Measurements from ENCODE around the gene TIMP2.
A peak's percentile ranks its signal among the peaks of the same experiment; 100 is the strongest.

Gene TIMP2

DNA sequence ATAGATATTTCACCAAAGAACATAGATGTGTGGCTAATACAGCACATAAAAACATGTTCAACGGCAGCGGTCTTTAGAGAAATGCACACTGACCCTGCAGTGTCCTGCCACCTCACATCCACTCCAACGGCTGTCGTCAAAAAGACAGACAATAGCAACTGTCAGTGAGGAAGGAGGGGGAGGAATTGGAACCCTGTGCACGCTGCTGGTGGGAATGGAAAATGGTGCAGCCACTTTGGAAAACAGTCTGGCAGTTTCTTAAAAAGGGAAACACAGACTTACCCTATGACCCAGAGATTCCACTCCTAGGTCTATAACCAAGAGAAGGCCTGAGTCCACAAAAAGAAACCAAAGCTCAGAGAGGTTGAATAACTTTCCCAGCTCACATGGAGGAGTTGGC, 29.9 kb downstream of the TIMP2 start:
- Mint-ChIP-seq H3K27me3 (ENCODE audit: low read depth) (peaks cover 6% of the 10 kb centered on the region), H3K4me1 (peaks cover 72% of the 10 kb centered on the region), H3K36me3 (ENCODE audit: low read depth) (peaks cover 10% of the 10 kb centered on the region), H3K4me3 (peak overlapping the region in 1 of 3 experiments; percentile 25), H3K9me3 (no peaks in the 10 kb centered on the region), H3K27ac (peak overlapping the region; percentile 38 to 80 (median 73))
- TF ChIP-seq, protein P1, sequence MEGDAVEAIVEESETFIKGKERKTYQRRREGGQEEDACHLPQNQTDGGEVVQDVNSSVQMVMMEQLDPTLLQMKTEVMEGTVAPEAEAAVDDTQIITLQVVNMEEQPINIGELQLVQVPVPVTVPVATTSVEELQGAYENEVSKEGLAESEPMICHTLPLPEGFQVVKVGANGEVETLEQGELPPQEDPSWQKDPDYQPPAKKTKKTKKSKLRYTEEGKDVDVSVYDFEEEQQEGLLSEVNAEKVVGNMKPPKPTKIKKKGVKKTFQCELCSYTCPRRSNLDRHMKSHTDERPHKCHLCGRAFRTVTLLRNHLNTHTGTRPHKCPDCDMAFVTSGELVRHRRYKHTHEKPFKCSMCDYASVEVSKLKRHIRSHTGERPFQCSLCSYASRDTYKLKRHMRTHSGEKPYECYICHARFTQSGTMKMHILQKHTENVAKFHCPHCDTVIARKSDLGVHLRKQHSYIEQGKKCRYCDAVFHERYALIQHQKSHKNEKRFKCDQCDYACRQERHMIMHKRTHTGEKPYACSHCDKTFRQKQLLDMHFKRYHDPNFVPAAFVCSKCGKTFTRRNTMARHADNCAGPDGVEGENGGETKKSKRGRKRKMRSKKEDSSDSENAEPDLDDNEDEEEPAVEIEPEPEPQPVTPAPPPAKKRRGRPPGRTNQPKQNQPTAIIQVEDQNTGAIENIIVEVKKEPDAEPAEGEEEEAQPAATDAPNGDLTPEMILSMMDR (IDR thresholded peaks at IDR 0.05; ENCODE audit: unreplicated experiment in 3 of 3), result no peak

DNA sequence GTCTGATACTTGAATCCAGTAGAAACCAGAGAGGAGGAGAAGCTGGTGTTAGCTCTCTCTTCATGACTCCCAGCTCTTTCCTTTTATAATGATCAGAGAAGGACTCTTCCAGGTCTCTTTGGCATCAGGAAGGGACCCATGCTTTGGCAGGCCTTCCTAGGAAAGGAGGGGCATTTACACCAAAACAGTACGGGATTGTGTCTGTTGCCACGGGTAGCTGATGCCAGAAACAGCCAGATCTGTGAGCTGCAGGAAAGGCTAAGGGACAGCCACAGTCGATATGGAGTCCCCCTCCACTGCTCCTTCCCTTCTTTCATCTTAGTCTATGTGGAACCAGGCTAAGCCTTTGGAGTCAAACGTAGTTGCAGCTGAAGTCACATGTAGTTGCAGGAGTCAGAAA, 31.5 kb downstream of the TIMP2 start:
- Mint-ChIP-seq H3K9me3 (no peaks in the 10 kb centered on the region), H3K27ac (no peak overlapping the region), H3K36me3 (ENCODE audit: low read depth) (peaks cover 19% of the 10 kb centered on the region), H3K4me3 (no peak overlapping the region), H3K4me1 (peaks cover 72% of the 10 kb centered on the region), H3K27me3 (ENCODE audit: low read depth) (peaks cover 6% of the 10 kb centered on the region)
- TF ChIP-seq, protein P1 (IDR thresholded peaks at IDR 0.05; ENCODE audit: unreplicated experiment in 3 of 3), result no peak

- no peak overlapping the region for H3K4me3 Mint-ChIP-seq
- H3K9me3 Mint-ChIP-seq, result no peaks in the 10 kb centered on the region
- TF ChIP-seq, protein P1 (IDR thresholded peaks at IDR 0.05; ENCODE audit: unreplicated experiment in 3 of 3), result no peak
- H3K27me3 Mint-ChIP-seq (ENCODE audit: low read depth), result peaks cover 6% of the 10 kb centered on the region
- no peak overlapping the region for H3K27ac Mint-ChIP-seq
- peaks cover 75% of the 10 kb centered on the region for H3K4me1 Mint-ChIP-seq
- peaks cover 21% of the 10 kb centered on the region for H3K36me3 Mint-ChIP-seq (ENCODE audit: low read depth)
These were observed 32.2 kb downstream of the TIMP2 start for GRCh38 chr17:78892936-78893379.

GRCh38 chr17:78892520-78892919, 32.7 kb downstream of the TIMP2 start:
- Mint-ChIP-seq H3K9me3 (no peaks in the 10 kb centered on the region), H3K27ac (no peak overlapping the region), H3K36me3 (ENCODE audit: low read depth) (peaks cover 21% of the 10 kb centered on the region), H3K4me1 (peaks cover 75% of the 10 kb centered on the region), H3K4me3 (no peak overlapping the region), H3K27me3 (ENCODE audit: low read depth) (peaks cover 6% of the 10 kb centered on the region)
- TF ChIP-seq, protein P1 (IDR thresholded peaks at IDR 0.05; ENCODE audit: unreplicated experiment in 3 of 3), result no peak

DNA sequence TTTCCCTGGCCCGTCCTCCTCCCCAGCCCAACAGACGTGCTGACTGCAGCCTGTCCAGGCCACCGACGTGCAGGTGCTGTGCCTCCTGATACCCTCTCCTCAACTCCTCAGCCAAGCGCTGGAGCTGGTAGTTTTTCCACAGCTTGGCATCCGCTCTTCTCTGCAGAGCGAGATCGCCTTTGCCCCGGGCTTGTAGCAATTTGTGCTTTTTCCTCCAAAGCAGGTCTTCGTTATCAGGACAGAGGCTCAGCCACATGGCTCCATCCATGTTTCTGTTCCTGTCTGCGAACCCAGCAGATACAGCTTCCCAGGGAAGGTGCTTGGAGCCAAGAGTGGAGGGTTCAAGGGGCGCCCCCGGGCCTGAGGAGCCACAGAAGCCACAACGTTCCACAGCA, 33.1 kb downstream of the TIMP2 start:
- Mint-ChIP-seq H3K36me3 (ENCODE audit: low read depth) (peaks cover 21% of the 10 kb centered on the region), H3K9me3 (no peaks in the 10 kb centered on the region), H3K4me1 (peaks cover 73% of the 10 kb centered on the region), H3K27ac (no peak overlapping the region), H3K4me3 (no peak overlapping the region), H3K27me3 (ENCODE audit: low read depth) (peaks cover 6% of the 10 kb centered on the region)
- TF ChIP-seq, protein P1 (IDR thresholded peaks at IDR 0.05; ENCODE audit: unreplicated experiment in 3 of 3), result no peak

DNA sequence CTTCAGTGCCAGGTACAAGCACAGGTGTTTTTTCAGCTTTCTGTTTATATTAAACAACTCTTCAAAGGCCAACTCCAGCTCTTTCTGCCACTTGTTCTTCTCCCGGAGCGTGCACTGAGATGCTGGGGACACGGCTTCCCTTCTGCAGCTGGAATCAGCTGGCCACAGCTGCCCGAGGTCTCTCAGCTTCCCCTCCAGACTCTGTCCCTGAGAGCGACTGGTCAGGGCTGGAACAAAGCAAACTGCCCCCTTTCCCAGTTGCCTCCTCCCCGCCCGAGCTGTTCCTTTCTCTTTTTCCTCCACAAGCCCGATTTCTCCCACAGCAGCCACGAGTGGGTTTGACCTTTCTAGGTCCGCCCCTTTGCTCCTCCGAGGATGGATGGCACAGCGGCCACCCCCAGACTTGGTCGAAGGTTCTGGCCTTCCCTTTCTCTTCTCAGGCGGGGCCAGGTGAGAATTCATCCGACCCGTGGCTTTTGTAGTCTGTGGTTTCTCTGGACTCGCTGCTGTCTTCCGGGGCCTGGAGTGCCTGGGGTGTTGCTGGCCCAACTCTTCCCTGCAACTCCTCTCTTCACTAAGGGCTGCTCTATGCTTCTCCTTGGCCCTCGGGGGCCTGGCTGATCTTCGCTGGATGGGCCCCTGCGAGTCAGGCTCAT, 33.7 kb downstream of the TIMP2 start:
- peaks cover 6% of the 10 kb centered on the region for H3K27me3 Mint-ChIP-seq (ENCODE audit: low read depth)
- peaks cover 78% of the 10 kb centered on the region for H3K4me1 Mint-ChIP-seq
- no peaks in the 10 kb centered on the region for H3K9me3 Mint-ChIP-seq
- TF ChIP-seq, protein P1 (IDR thresholded peaks at IDR 0.05; ENCODE audit: unreplicated experiment in 3 of 3), result no peak
- peak overlapping the region in 2 of 3 experiments; percentile 6 to 40 for H3K27ac Mint-ChIP-seq
- H3K36me3 Mint-ChIP-seq (ENCODE audit: low read depth), result peaks cover 21% of the 10 kb centered on the region
- no peak overlapping the region for H3K4me3 Mint-ChIP-seq
